ENCODE results near the gene HSPA9. TPM values are rescaled to one million over a fixed set of nuclear protein-coding genes. Genes with fewer than 3 reads are reported as not detected.
A peak's percentile ranks its signal among the peaks of the same experiment; 100 is the strongest.

HSPA9 gene
- polyA plus RNA-seq, 4 donors: 93.7 to 180 (median 132) TPM

GRCh38 chr5:138585157-138585556 lies 10.0 kb upstream of the HSPA9 start:
- no peak for FAIRE-seq
- Histone ChIP-seq H3K27me3 (ENCODE audit: control insufficient read depth in 3 of 3, insufficient read depth in 3 of 3, low read length in 3 of 3) (no peaks in the 10 kb centered on the region), H3K27ac (ENCODE audit: low read depth in 1 of 3, low read length in 2 of 3) (no peak overlapping the region)

DNA sequence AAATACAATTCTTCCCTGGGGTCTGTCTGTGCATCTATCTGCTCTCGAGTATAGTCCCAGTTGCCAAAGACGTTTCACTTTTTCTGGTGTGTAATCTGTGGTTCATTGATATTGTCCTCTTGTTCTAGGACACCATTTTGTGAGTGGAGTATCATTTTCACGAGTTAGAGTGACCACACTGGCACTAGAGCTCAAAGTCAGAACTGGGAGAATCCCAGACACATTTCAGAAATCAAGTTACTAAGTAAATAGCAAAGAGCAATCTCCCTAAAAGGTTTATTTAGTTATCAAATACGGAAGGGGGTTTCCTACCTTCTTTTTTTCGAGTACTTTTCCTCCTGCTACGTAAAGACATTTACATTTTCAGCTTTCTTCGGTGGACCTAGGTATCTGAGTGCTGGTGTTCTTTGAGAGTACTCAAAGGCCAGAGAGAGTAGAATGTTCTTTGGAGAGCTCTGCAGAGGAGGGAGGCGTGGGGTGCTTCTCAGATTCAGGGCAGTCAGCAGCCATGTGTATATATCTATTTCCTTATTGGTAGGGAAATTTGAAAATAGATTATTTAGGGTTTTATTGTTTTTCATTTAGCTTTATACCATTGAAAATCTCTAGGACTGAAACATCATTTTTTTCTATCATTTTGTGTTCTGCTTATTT lies 8.9 kb upstream of the HSPA9 start:
- DNase-seq (no peak), FAIRE-seq (no peak)
- WGBS, 3 donors: 46 to 64% (median 48%) methylated on average over 8 of the region's 8 CpGs
- H3K4me3 ChIP-seq (ENCODE audit: low read depth in 1 of 3, low read length in 3 of 3): no peak overlapping the region
- no peaks in the 10 kb centered on the region for H3K9me3 ChIP-seq (ENCODE audit: control insufficient read depth in 2 of 2, insufficient read depth in 1 of 2, low read depth in 1 of 2, low read length in 1 of 2)
- no peaks in the 10 kb centered on the region for H3K27me3 ChIP-seq (ENCODE audit: control insufficient read depth in 3 of 3, insufficient read depth in 3 of 3, low read length in 3 of 3)
- no peak overlapping the region for H3K27ac ChIP-seq (ENCODE audit: low read depth in 1 of 3, low read length in 2 of 3)
- peaks cover 0 to 7% (median 2%) of the 10 kb centered on the region in 3 donors for H3K4me1 ChIP-seq (ENCODE audit: control insufficient read depth in 3 of 3, insufficient read depth in 2 of 3, low read depth in 1 of 3, low read length in 2 of 3)
- no peaks in the 10 kb centered on the region for H3K36me3 ChIP-seq (ENCODE audit: control insufficient read depth in 3 of 3, insufficient read depth in 2 of 3, low read depth in 1 of 3, low read length in 3 of 3)

More at GRCh38 chr5:138585157-138585556, 10.0 kb upstream of the HSPA9 start:
- Histone ChIP-seq H3K4me1 (ENCODE audit: control insufficient read depth in 3 of 3, insufficient read depth in 2 of 3, low read depth in 1 of 3, low read length in 2 of 3) (peaks cover 0 to 7% (median 2%) of the 10 kb centered on the region in 3 donors), H3K9me3 (ENCODE audit: control insufficient read depth in 2 of 2, insufficient read depth in 1 of 2, low read depth in 1 of 2, low read length in 1 of 2) (no peaks in the 10 kb centered on the region), H3K36me3 (ENCODE audit: control insufficient read depth in 3 of 3, insufficient read depth in 2 of 3, low read depth in 1 of 3, low read length in 3 of 3) (no peaks in the 10 kb centered on the region), H3K4me3 (ENCODE audit: low read depth in 1 of 3, low read length in 3 of 3) (no peak overlapping the region)
- no peak for DNase-seq

GRCh38 chr5:138582959-138583358 lies 7.8 kb upstream of the HSPA9 start:
- Histone ChIP-seq H3K27ac (ENCODE audit: low read depth in 1 of 3, low read length in 2 of 3) (no peak overlapping the region), H3K36me3 (ENCODE audit: control insufficient read depth in 3 of 3, insufficient read depth in 2 of 3, low read depth in 1 of 3, low read length in 3 of 3) (no peaks in the 10 kb centered on the region), H3K27me3 (ENCODE audit: control insufficient read depth in 3 of 3, insufficient read depth in 3 of 3, low read length in 3 of 3) (no peaks in the 10 kb centered on the region), H3K9me3 (ENCODE audit: control insufficient read depth in 2 of 2, insufficient read depth in 1 of 2, low read depth in 1 of 2, low read length in 1 of 2) (no peaks in the 10 kb centered on the region), H3K4me1 (ENCODE audit: control insufficient read depth in 3 of 3, insufficient read depth in 2 of 3, low read depth in 1 of 3, low read length in 2 of 3) (peaks cover 0 to 7% (median 2%) of the 10 kb centered on the region in 3 donors), H3K4me3 (ENCODE audit: low read depth in 1 of 3, low read length in 3 of 3) (no peak overlapping the region)
- FAIRE-seq: no peak
- 90 to 97% (median 93%) methylated on average over 3 of the region's 3 CpGs for WGBS, 3 donors
- no peak for DNase-seq

- DNase-seq (no peak), FAIRE-seq (no peak)
- no peak overlapping the region for H3K4me3 ChIP-seq (ENCODE audit: low read depth in 1 of 3, low read length in 3 of 3)
- H3K9me3 ChIP-seq (ENCODE audit: control insufficient read depth in 2 of 2, insufficient read depth in 1 of 2, low read depth in 1 of 2, low read length in 1 of 2): peaks cover 0 to 5% of the 10 kb centered on the region in 2 donors
- no peaks in the 10 kb centered on the region for H3K36me3 ChIP-seq (ENCODE audit: control insufficient read depth in 3 of 3, insufficient read depth in 2 of 3, low read depth in 1 of 3, low read length in 3 of 3)
- no peak overlapping the region for H3K27ac ChIP-seq (ENCODE audit: low read depth in 1 of 3, low read length in 2 of 3)
- H3K27me3 ChIP-seq (ENCODE audit: control insufficient read depth in 3 of 3, insufficient read depth in 3 of 3, low read length in 3 of 3): no peaks in the 10 kb centered on the region
- peaks cover 0 to 10% (median 2%) of the 10 kb centered on the region in 3 donors for H3K4me1 ChIP-seq (ENCODE audit: control insufficient read depth in 3 of 3, insufficient read depth in 2 of 3, low read depth in 1 of 3, low read length in 2 of 3)
Measured at GRCh38 chr5:138580777-138581176, 5.6 kb upstream of the HSPA9 start.

- H3K4me3 ChIP-seq (ENCODE audit: low read depth in 1 of 3, low read length in 3 of 3): no peak overlapping the region
- FAIRE-seq (no peak), DNase-seq (no peak)
- no peaks in the 10 kb centered on the region for H3K27me3 ChIP-seq (ENCODE audit: control insufficient read depth in 3 of 3, insufficient read depth in 3 of 3, low read length in 3 of 3)
- H3K27ac ChIP-seq (ENCODE audit: low read depth in 1 of 3, low read length in 2 of 3): no peak overlapping the region
- H3K36me3 ChIP-seq (ENCODE audit: control insufficient read depth in 3 of 3, insufficient read depth in 2 of 3, low read depth in 1 of 3, low read length in 3 of 3): no peaks in the 10 kb centered on the region
- H3K9me3 ChIP-seq (ENCODE audit: control insufficient read depth in 2 of 2, insufficient read depth in 1 of 2, low read depth in 1 of 2, low read length in 1 of 2): peaks cover 0 to 5% of the 10 kb centered on the region in 2 donors
- WGBS, 3 donors: 89 to 93% (median 91%) methylated on average over 2 of the region's 2 CpGs
- H3K4me1 ChIP-seq (ENCODE audit: control insufficient read depth in 3 of 3, insufficient read depth in 2 of 3, low read depth in 1 of 3, low read length in 2 of 3): peaks cover 0 to 7% (median 2%) of the 10 kb centered on the region in 3 donors
Measured at GRCh38 chr5:138580001-138580400, 4.8 kb upstream of the HSPA9 start.

- FAIRE-seq (no peak), DNase-seq (no peak)
- 42 to 45% (median 44%) methylated on average over 2 of the region's 2 CpGs for WGBS, 3 donors
- H3K9me3 ChIP-seq (ENCODE audit: control insufficient read depth in 2 of 2, insufficient read depth in 1 of 2, low read depth in 1 of 2, low read length in 1 of 2): peaks cover 0 to 5% of the 10 kb centered on the region in 2 donors
- no peak overlapping the region for H3K27ac ChIP-seq (ENCODE audit: low read depth in 1 of 3, low read length in 2 of 3)
- peaks cover 0 to 4% (median 0%) of the 10 kb centered on the region in 3 donors for H3K4me1 ChIP-seq (ENCODE audit: control insufficient read depth in 3 of 3, insufficient read depth in 2 of 3, low read depth in 1 of 3, low read length in 2 of 3)
- H3K27me3 ChIP-seq (ENCODE audit: control insufficient read depth in 3 of 3, insufficient read depth in 3 of 3, low read length in 3 of 3): no peaks in the 10 kb centered on the region
- H3K36me3 ChIP-seq (ENCODE audit: control insufficient read depth in 3 of 3, insufficient read depth in 2 of 3, low read depth in 1 of 3, low read length in 3 of 3): no peaks in the 10 kb centered on the region
- no peak overlapping the region for H3K4me3 ChIP-seq (ENCODE audit: low read depth in 1 of 3, low read length in 3 of 3)
Measured at GRCh38 chr5:138579517-138579863, 4.3 kb upstream of the HSPA9 start.

DNA sequence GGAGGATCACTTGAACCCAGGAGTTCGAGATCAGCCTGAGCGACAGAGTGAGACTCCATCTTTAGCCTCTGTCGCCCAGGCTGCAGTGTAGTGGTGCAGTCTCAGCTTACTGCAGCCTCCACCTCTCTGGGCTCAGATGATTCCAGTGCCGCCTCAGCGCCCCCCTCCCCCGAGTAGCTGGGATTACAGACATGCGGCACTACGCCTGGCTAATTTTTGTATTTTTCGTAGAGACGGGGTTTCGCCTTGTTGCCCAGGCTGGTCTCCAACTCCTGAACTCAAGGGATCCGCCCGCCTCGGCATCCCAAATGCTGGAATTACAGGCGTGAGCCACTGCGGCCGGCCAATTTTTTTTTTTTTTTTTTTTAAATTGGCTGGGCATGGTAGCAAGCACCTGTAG lies 2.3 kb upstream of the HSPA9 start:
- H3K9me3 ChIP-seq (ENCODE audit: control insufficient read depth in 2 of 2, insufficient read depth in 1 of 2, low read depth in 1 of 2, low read length in 1 of 2): peaks cover 0 to 5% of the 10 kb centered on the region in 2 donors
- peaks cover 0 to 8% (median 4%) of the 10 kb centered on the region in 3 donors for H3K4me1 ChIP-seq (ENCODE audit: control insufficient read depth in 3 of 3, insufficient read depth in 2 of 3, low read depth in 1 of 3, low read length in 2 of 3)
- H3K27me3 ChIP-seq (ENCODE audit: control insufficient read depth in 3 of 3, insufficient read depth in 3 of 3, low read length in 3 of 3): no peaks in the 10 kb centered on the region
- H3K4me3 ChIP-seq (ENCODE audit: low read depth in 1 of 3, low read length in 3 of 3): no peak overlapping the region
- FAIRE-seq: no peak
- no peak for DNase-seq
- 94 to 97% (median 96%) methylated on average over 17 of the region's 17 CpGs for WGBS, 3 donors
- H3K36me3 ChIP-seq (ENCODE audit: control insufficient read depth in 3 of 3, insufficient read depth in 2 of 3, low read depth in 1 of 3, low read length in 3 of 3): peaks cover 1 to 8% (median 5%) of the 10 kb centered on the region in 3 donors
- no peak overlapping the region for H3K27ac ChIP-seq (ENCODE audit: low read depth in 1 of 3, low read length in 2 of 3)

DNA sequence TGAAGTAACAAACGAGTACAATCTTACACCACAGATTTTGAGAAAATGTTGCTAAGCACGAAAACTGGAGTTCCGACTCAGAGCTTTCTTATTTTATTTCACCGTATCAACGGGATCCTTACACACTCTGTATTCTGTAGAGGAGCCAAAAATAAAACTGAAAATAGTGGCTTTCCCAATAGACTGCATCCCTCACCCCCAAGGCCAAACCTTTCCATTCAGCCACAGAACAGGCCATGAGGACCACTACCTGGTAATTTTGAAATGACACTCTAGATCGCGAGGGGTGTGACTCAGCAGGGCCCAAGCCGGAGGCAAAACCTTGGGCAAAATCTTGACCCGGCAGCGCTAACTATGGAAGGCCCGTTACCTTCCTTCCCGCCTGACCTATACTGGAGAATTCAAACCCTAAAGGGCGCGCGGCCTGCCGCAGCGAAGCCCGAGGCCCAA lies 432 bp downstream of the HSPA9 start:
- DNase-seq (no peak), FAIRE-seq (no peak)
- peaks cover 4 to 32% (median 16%) of the 10 kb centered on the region in 3 donors for H3K36me3 ChIP-seq (ENCODE audit: control insufficient read depth in 3 of 3, insufficient read depth in 2 of 3, low read depth in 1 of 3, low read length in 3 of 3)
- peaks cover 0 to 8% (median 4%) of the 10 kb centered on the region in 3 donors for H3K4me1 ChIP-seq (ENCODE audit: control insufficient read depth in 3 of 3, insufficient read depth in 2 of 3, low read depth in 1 of 3, low read length in 2 of 3)
- H3K27ac ChIP-seq (ENCODE audit: low read depth in 1 of 3, low read length in 2 of 3): peak overlapping the region; percentile 96 to 100 (median 97)
- 0% methylated on average over 18 of the region's 18 CpGs for WGBS, 3 donors
- H3K27me3 ChIP-seq (ENCODE audit: control insufficient read depth in 3 of 3, insufficient read depth in 3 of 3, low read length in 3 of 3): no peaks in the 10 kb centered on the region
- H3K9me3 ChIP-seq (ENCODE audit: control insufficient read depth in 2 of 2, insufficient read depth in 1 of 2, low read depth in 1 of 2, low read length in 1 of 2): peaks cover 0 to 5% of the 10 kb centered on the region in 2 donors
- H3K4me3 ChIP-seq (ENCODE audit: low read depth in 1 of 3, low read length in 3 of 3): peak overlapping the region; percentile 64 to 99 (median 83)
